SK-N-SH (cell line): ENCODE measurements around the gene CCDC107. TPM values are rescaled to one million over a fixed set of nuclear protein-coding genes. Genes with fewer than 3 reads are reported as not detected.

ENCODE experiments used
- CTCF ChIA-PET: fragments of 300-600, 350-600 bp; formaldehyde crosslinking; extraction: SDS; loops from one replicate; lab custom pipeline; 2021; lab: Yijun Ruan, JAX
- POLR2A ChIA-PET: fragments of 350-600 bp; sonication (Branson Sonifier 250); formaldehyde crosslinking; extraction: SDS; loops from one replicate; lab custom pipeline; 2020; ENCODE audit warnings: antibody characterized with exemption, inconsistent platforms; lab: Yijun Ruan, JAX
- DNase-seq: peaks from one replicate; pipeline ENCODE4 v3.0.0; 2012
- H2AFZ ChIP-seq: fragments of 200-600 bp; sonication (generic); 2 replicates; pipeline ENCODE4 v1.8.1; 2016; ENCODE audit warnings: antibody characterized with exemption, mild to moderate bottlenecking, low read depth
- H3F3A ChIP-seq: fragments of 200-600 bp; sonication (generic); replicated peaks from 2 replicates; pipeline ENCODE3; 2016; ENCODE audit warnings: antibody characterized with exemption, mild to moderate bottlenecking; ENCODE audit not compliant: insufficient read depth
- H3K27ac ChIP-seq, 2 experiments: fragments of 200-500 bp in 1 of 2; fragments of 200-600 bp in 1 of 2; sonication (Bioruptor generic) in 1 of 2; sonication (generic), shearing (Covaris generic) in 1 of 2; 2 replicates each; pipeline versions ENCODE4 v1.5.1 to v1.6.1; 2014 to 2016; ENCODE audit warnings: low read depth in 2 of 2, inconsistent platforms in 1 of 2, low read length in 1 of 2, mild to moderate bottlenecking in 1 of 2, mixed read lengths in 1 of 2
- H3K27me3 ChIP-seq: fragments of 200-600 bp; sonication (generic), shearing (Covaris generic); 2 replicates; pipeline ENCODE4 v1.6.1; 2016; ENCODE audit warnings: mixed run types; ENCODE audit not compliant: insufficient read depth
- H3K36me3 ChIP-seq, 2 experiments: fragments of 200-500 bp in 1 of 2; fragments of 200-600 bp in 1 of 2; sonication (Bioruptor generic) in 1 of 2; sonication (generic) in 1 of 2; replicated peaks in 1 of 2; 2 replicates each; pipeline versions ENCODE3 to v1.5.1; 2014 to 2016; ENCODE audit warnings: low read length in 1 of 2, mild to moderate bottlenecking in 1 of 2; ENCODE audit not compliant: insufficient read depth in 2 of 2, control insufficient read depth in 1 of 2
- H3K4me1 ChIP-seq, 2 experiments: fragments of 200-500 bp in 1 of 2; fragments of 200-600 bp in 1 of 2; sonication (Bioruptor generic) in 1 of 2; sonication (generic), shearing (Covaris generic) in 1 of 2; 2 replicates each; pipeline versions ENCODE4 v1.5.1 to v1.6.1; 2014 to 2016; ENCODE audit warnings: low read depth in 1 of 2, low read length in 1 of 2, mixed run types in 1 of 2; ENCODE audit not compliant: insufficient read depth in 2 of 2, control insufficient read depth in 1 of 2
- H3K4me2 ChIP-seq: fragments of 200-600 bp; sonication (generic), shearing (Covaris generic); 2 replicates; pipeline ENCODE4 v1.6.1; 2017; ENCODE audit warnings: mixed run types
- H3K4me3 ChIP-seq, 2 experiments: fragments of 200-500 bp in 1 of 2; fragments of 200-600 bp in 1 of 2; sonication (Bioruptor generic) in 1 of 2; sonication (generic), shearing (Covaris generic) in 1 of 2; 2 replicates each; pipeline versions ENCODE4 v1.5.1 to v1.8.1; 2014 to 2016; ENCODE audit warnings: low read depth in 2 of 2, inconsistent platforms in 1 of 2, low read length in 1 of 2, mild to moderate bottlenecking in 1 of 2, mixed read lengths in 1 of 2, moderate library complexity in 1 of 2
- H3K79me2 ChIP-seq: fragments of 200-600 bp; sonication (generic); 2 replicates; pipeline ENCODE4 v1.8.1; 2017; ENCODE audit warnings: mild to moderate bottlenecking; ENCODE audit not compliant: insufficient read depth
- H3K9ac ChIP-seq: fragments of 200-600 bp; sonication (generic); 2 replicates; pipeline ENCODE4 v1.6.1; 2017; ENCODE audit warnings: mixed run types
- H3K9me2 ChIP-seq: fragments of 200-600 bp; sonication (generic); 2 replicates; pipeline ENCODE4 v1.6.1; 2017; ENCODE audit warnings: mixed run types
- H3K9me3 ChIP-seq: fragments of 200-600 bp; sonication (generic); 2 replicates; pipeline ENCODE4 v1.6.1; 2017; ENCODE audit warnings: mixed run types, mild to moderate bottlenecking, moderate library complexity
- H4K20me1 ChIP-seq: fragments of 200-600 bp; sonication (generic); 2 replicates; pipeline ENCODE4 v1.6.1; 2017; ENCODE audit warnings: mild to moderate bottlenecking, mixed run types; ENCODE audit not compliant: insufficient read depth
- GABPA ChIP-seq: IDR thresholded peaks from 2 replicates; pipeline ENCODE4 v1.4.0; 2012; ENCODE audit warnings: low read depth, mild to moderate bottlenecking
- PBX3 ChIP-seq: IDR thresholded peaks from 2 replicates; pipeline ENCODE4; 2012
- RXRA ChIP-seq: IDR thresholded peaks from 2 replicates; pipeline ENCODE4 v1.4.0; 2012; ENCODE audit warnings: low read depth, mild to moderate bottlenecking, borderline replicate concordance
- SMC3 ChIP-seq: IDR thresholded peaks from 2 replicates; pipeline ENCODE4 v1.6.1; 2012; ENCODE audit warnings: low read depth, low read length, improper control_type of control experiment
- TCF12 ChIP-seq: IDR thresholded peaks from 2 replicates; pipeline ENCODE4 v1.4.0; 2012
- TEAD4 ChIP-seq: IDR thresholded peaks from 2 replicates; pipeline ENCODE4 v1.4.0; 2012; ENCODE audit warnings: mild to moderate bottlenecking, borderline replicate concordance; ENCODE audit not compliant: insufficient read depth
- USF1 ChIP-seq: IDR thresholded peaks from 2 replicates; pipeline ENCODE4 v1.4.0; 2012; ENCODE audit warnings: low read depth, borderline replicate concordance
- USF2 ChIP-seq: fragments of 150-350 bp; IDR thresholded peaks from 2 replicates; pipeline ENCODE4 v1.6.1; 2017; ENCODE audit warnings: antibody characterized with exemption, low read length, low read depth, borderline replicate concordance
- YY1 ChIP-seq: IDR thresholded peaks from 2 replicates; pipeline ENCODE4 v1.4.0; 2012; ENCODE audit warnings: low read depth, mild to moderate bottlenecking
- WGBS: methylation state at CpG from one replicate; pipeline ENCODE4 v1.1.6; 2017; ENCODE audit warnings: low lambda C conversion rate; 5-methylcytosine and 5-hydroxymethylcytosine counted together
- polyA plus RNA-seq, 3 experiments: library from polyadenylated mRNA; depleted of rRNA; stranded (reverse); fragments of >200 nt; gene quantifications; 2 replicates each; pipeline ENCODE4 v1.2.3, GENCODE V29; 2012

Gene CCDC107
- polyA plus RNA-seq, 1 of the 3 experiments (the other 2 are of a cell fraction) = 22.0 TPM

GRCh38 chr9:35612843-35613242 is 45.2 kb upstream of the CCDC107 start:
- Histone ChIP-seq H3K4me1 (peaks cover 0 to 12% of the 10 kb centered on the region in 2 experiments; a peak in 1 of 4 replicates), H3K9me3 (no peaks in the 10 kb centered on the region), H3K79me2 (no peaks in the 10 kb centered on the region), H3K36me3 (peaks cover 3 to 22% of the 10 kb centered on the region in 2 experiments), H3F3A (no peaks in the 10 kb centered on the region), H3K4me2 (no peak overlapping the region), H3K4me3 (no peak overlapping the region), H2AFZ (no peak overlapping the region), H3K9ac (no peak overlapping the region), H3K9me2 (no peaks in the 10 kb centered on the region), H3K27me3 (0 out of 2 replicates have a peak, but pooled peaks cover 4% of the 10 kb centered on the region), H4K20me1 (no peaks in the 10 kb centered on the region), H3K27ac (no peak overlapping the region)
- no peak for DNase-seq
- WGBS = 100% methylated on average over 2 of the region's 2 CpGs
- POLR2A ChIA-PET = no interaction called here
- CTCF ChIA-PET = interaction anchor here (0.7 to 3.6 kb wide), 11 partner anchors 9 to 144 kb away, joined by 3 to 32 read pairs (median 5); partner anchors contain the start of genes CCDC107 and RMRP
- TF ChIP-seq GABPA (no peak), USF1 (no peak)

- no peaks in the 10 kb centered on the region for H4K20me1 ChIP-seq
- H3K27ac ChIP-seq = no peak overlapping the region
- DNase-seq = no peak
- ChIA-PET CTCF (interaction anchor here (0.9 to 5.3 kb wide), 7 partner anchors 10 to 59 kb away, joined by 3 to 20 read pairs (median 3); no protein-coding TSS in a partner anchor), POLR2A (no interaction called here)
- H3K9me3 ChIP-seq = no peaks in the 10 kb centered on the region
- H3K4me3 ChIP-seq = no peak overlapping the region
- H3K4me1 ChIP-seq = peaks cover 0 to 12% of the 10 kb centered on the region in 2 experiments; a peak in 1 of 4 replicates
- H2AFZ ChIP-seq = no peak overlapping the region
- 91% methylated on average over 17 of the region's 17 CpGs for WGBS
- 0 out of 2 replicates have a peak, but pooled peaks cover 4% of the 10 kb centered on the region for H3K27me3 ChIP-seq
- no peak overlapping the region for H3K4me2 ChIP-seq
- TF ChIP-seq SMC3 = no peak
- no peak for TF ChIP-seq TEAD4
- TF ChIP-seq RXRA = no peak
- no peak for TF ChIP-seq USF2
- TF ChIP-seq PBX3 = no peak
- no peak for TF ChIP-seq YY1
- no peak for TF ChIP-seq TCF12
- H3K79me2 ChIP-seq = no peaks in the 10 kb centered on the region
- H3K9ac ChIP-seq = no peak overlapping the region
- no peaks in the 10 kb centered on the region for H3K36me3 ChIP-seq
- H3F3A ChIP-seq = no peaks in the 10 kb centered on the region
- H3K9me2 ChIP-seq = no peaks in the 10 kb centered on the region
Measured at GRCh38 chr9:35615981-35616680, 42.0 kb upstream of the CCDC107 start.
